Measurements from ENCODE around the gene PLD1.
A peak's percentile ranks its signal among the peaks of the same experiment; 100 is the strongest.

PLD1 gene

DNA sequence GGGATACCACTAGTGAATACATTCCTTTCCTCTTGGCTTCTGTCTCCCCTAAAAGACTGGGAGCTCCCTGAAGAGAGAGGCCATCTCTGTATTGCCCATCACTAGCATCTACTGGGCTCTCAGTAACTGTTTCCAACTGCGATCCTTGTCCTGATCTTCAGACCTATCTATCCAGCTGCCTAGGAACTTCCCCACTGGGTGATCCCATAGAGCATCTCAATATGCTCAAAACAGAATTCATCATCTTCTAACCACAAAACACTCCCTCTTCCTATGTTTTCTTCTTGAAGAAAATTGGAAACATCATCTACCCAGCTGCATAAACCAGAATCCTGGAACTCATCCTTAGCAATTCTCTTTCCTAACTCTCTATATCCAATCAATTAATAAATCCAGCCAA lies 54.6 kb downstream of the PLD1 start:
- no peak for TF ChIP-seq CTCF (IDR thresholded peaks at IDR 0.05; ENCODE audit: low read length, missing control alignments)
- no peak for DNase-seq (ENCODE audit: low read depth)
- H3K4me3 ChIP-seq (replicated peaks; ENCODE audit: low read depth, low read length), result no peak overlapping the region

GRCh38 chr3:171755015-171755589 lies 55.2 kb downstream of the PLD1 start:
- no peak for TF ChIP-seq CTCF (IDR thresholded peaks at IDR 0.05; ENCODE audit: low read length, missing control alignments)
- DNase-seq (ENCODE audit: low read depth), result no peak
- no peak overlapping the region for H3K4me3 ChIP-seq (replicated peaks; ENCODE audit: low read depth, low read length)

DNA sequence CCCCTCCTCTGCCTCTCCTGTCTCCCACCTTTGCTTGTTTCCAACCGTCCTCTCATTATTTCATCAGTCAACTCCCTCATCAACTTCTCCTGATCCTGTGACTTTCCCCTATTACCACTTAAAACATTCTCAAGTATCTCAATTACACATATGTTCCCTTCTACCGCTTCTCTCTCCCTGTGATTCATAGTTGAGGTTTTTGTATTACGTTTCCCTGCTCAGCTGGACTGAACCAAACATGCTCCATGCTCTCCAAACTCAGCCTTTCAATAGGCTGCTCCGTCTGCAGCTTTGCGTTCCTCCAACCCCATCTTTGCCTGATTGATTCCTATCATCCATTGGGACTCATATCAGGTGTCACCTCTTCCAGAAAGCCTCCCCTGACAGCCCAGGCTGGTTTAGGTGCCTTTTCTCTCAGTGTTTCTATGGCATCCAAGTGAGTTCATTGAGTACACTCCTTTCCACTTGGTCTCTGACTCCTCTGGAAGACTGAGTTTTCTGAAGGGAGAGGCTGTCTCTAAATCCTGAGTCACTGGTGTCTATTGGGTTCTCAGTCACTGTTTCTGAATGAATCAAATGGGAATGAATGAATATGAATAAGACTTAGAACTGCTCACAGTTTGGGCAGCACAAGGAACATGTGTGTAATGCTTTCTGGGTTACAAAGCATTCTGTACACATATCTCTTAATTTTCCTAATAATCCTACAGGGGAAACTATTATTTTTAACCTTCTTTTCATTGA lies 56.4 kb downstream of the PLD1 start:
- no peak for TF ChIP-seq CTCF (IDR thresholded peaks at IDR 0.05; ENCODE audit: low read length, missing control alignments)
- no peak overlapping the region for H3K4me3 ChIP-seq (replicated peaks; ENCODE audit: low read depth, low read length)
- peak; percentile 55 for DNase-seq (ENCODE audit: low read depth)

DNA sequence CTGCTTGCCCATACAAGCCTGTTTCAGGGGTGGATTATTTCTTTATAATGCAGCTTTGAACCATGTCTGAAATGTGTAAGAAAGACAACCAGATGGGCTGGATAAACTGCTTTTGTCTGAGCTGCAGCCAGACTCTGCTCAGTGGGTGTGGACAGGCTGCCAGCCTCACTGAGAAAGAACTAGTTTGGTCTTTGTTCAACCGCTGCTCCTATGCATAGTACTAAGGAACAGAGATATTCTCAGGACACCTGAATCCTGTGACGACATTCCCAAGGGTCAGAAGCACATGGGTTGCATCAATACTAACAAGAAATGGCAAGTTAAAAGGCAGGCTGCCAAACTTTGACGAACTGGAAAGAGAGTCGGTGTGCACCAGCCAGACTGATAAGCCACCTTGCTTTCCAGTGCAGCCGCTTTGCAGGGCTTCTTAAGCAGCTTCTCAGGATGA lies 57.2 kb downstream of the PLD1 start:
- H3K4me3 ChIP-seq (replicated peaks; ENCODE audit: low read depth, low read length), result no peak overlapping the region
- DNase-seq (ENCODE audit: low read depth), result peak; percentile 69
- no peak for TF ChIP-seq CTCF (IDR thresholded peaks at IDR 0.05; ENCODE audit: low read length, missing control alignments)

DNA sequence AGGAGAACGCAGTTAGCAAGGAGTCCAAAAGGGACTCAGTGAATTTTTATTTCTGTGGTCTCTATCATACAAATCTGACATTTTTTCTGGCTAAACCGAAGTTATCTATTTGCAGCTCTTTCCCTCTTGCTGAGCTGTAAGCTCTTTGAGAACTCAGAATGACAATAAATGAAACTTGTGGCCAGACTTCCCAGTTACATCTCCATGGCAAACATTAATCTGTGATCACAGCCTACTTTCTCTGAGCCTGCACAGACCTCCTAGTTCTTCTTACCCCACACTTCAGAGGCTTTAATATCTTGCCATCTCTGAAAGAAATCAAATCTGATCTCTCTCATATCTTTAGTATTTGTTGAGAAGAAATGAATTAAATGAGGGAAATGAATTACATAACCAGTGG lies 58.0 kb downstream of the PLD1 start:
- H3K4me3 ChIP-seq (replicated peaks; ENCODE audit: low read depth, low read length), result no peak overlapping the region
- no peak for DNase-seq (ENCODE audit: low read depth)
- TF ChIP-seq CTCF (IDR thresholded peaks at IDR 0.05; ENCODE audit: low read length, missing control alignments), result no peak

DNA sequence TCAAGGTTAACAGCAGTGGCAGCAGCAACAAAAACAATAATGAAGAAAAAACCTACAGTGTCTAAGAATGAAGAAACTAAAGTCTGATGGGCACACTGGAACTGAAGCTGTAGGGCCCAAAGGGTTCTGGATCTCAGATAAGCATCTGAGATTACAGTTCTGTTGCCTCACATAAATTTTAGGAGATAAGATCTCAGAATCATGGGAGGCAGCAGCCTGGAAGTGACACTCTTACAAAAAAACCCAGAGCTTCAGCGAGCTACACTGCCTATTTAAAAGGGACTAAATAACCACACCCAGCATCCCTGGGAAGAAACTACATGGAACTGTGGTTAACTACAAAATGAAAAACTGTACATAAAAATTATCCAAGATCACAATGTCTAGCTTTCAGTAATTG lies 61.2 kb downstream of the PLD1 start:
- DNase-seq (ENCODE audit: low read depth), result no peak
- no peak for TF ChIP-seq CTCF (IDR thresholded peaks at IDR 0.05; ENCODE audit: low read length, missing control alignments)
- H3K4me3 ChIP-seq (replicated peaks; ENCODE audit: low read depth, low read length), result no peak overlapping the region

All from fibroblast of pulmonary artery (primary cell).